NT2/D1 (cell line): ENCODE data around the gene HAGHL.

Experiments used
- DNase-seq: peaks from one replicate; pipeline ENCODE4 v3.0.0-alpha.2; 2011; ENCODE audit warnings: low read depth, low spot score
- H3K27me3 ChIP-seq: 2 replicates; pipeline ENCODE4 v1.6.0; 2011; ENCODE audit warnings: mild to moderate bottlenecking; ENCODE audit not compliant: insufficient read length, insufficient read depth
- H3K36me3 ChIP-seq: 2 replicates; pipeline ENCODE4 v1.6.1; 2011; ENCODE audit warnings: mild to moderate bottlenecking, low read length, mixed read lengths; ENCODE audit not compliant: insufficient read depth, insufficient read length
- H3K4me1 ChIP-seq: 2 replicates; pipeline ENCODE4 v1.5.1; 2011; ENCODE audit not compliant: insufficient read depth, insufficient read length
- H3K4me3 ChIP-seq: 2 replicates; pipeline ENCODE4 v1.5.1; 2011; ENCODE audit warnings: low read depth; ENCODE audit not compliant: insufficient read length
- H3K9ac ChIP-seq: 2 replicates; pipeline ENCODE4 v1.6.0; 2011; ENCODE audit warnings: low read depth; ENCODE audit not compliant: insufficient read length
- H3K9me3 ChIP-seq: 2 replicates; pipeline ENCODE4 v1.5.1; 2011; ENCODE audit warnings: mild to moderate bottlenecking, low read length; ENCODE audit not compliant: insufficient read depth
- SUZ12 ChIP-seq: IDR thresholded peaks from 2 replicates; pipeline ENCODE4 v1.6.1; 2011; ENCODE audit not compliant: insufficient read length, insufficient read depth; ENCODE audit errors: extremely low read depth
- YY1 ChIP-seq: IDR thresholded peaks from 2 replicates; pipeline ENCODE4 v1.6.1; 2011; ENCODE audit not compliant: insufficient read length, insufficient read depth
- ZNF274 ChIP-seq: IDR thresholded peaks from 2 replicates; pipeline ENCODE4 v1.6.1; 2011; ENCODE audit warnings: mild to moderate bottlenecking, low read depth, low read length

The HAGHL gene

DNA sequence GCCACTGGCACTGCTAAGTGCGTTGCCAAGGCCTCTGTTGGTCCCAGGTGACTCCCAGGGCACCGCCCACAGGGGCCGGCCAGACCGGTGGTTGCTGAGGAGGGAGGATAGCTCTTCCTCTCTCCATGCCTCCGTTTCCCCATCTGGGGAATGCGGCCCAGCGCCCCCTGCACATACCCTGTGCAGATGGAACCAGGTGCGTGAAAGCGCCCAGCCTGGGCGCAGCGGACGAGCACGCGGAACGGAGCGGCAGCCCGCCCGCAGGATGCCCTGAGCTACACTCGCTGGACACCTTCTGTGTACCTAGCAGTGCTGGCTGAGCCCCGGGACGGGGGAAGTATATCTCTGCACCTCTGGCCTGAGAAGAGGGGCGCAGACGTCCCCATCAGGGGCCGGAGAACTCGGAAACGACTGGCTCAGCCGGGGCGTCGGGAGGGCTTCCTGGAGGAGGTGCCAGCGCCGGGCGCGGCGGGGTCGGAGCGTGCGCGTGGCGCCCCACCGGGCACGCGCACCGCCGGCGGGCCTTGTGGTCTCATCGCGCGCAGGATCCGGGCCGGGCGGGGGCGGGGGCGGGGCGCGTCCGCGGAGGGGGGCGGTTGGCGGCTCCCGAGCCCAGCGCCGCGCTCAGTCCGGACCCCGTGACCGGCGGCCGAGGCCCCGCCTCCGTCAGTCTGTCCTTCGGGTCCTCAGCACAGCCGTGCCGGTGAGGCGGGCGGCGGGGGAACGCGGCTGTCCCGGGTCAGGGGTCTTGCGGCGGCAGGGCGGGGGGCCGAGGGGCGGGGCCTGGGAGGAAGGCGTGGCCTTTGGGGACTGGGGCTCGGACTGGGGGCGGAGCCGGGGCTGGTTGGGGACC is at the start of gene HAGHL, which contains the start of gene CCDC78:
HAGHL (plus strand) TSS at position 669 of the 853 bp plus-strand sequence. CDS start 404 bp downstream, outside the sequence.
CCDC78 (minus strand) TSS at position 6 of the 853 bp plus-strand sequence. CDS start 76 bp downstream, outside the sequence.
- Histone ChIP-seq H3K9me3 (no peaks in the 10 kb centered on the region; the same call in 1 of the 2 replicates), H3K4me1 (peaks cover 24% of the 10 kb centered on the region), H3K36me3 (peaks cover 39% of the 10 kb centered on the region), H3K27me3 (peaks cover 6% of the 10 kb centered on the region), H3K9ac (peak within 1 kb of the TSS; percentile 96), H3K4me3 (peak within 1 kb of the TSS; percentile 91)
- TF ChIP-seq SUZ12 (no peak), ZNF274 (no peak), YY1 (no peak)
- peak; percentile 62 for DNase-seq

GRCh38 chr16:677316-678190 is 49.4 kb upstream of the HAGHL start:
- peaks cover 31% of the 10 kb centered on the region for H3K4me1 ChIP-seq
- H3K27me3 ChIP-seq, result peaks cover 11% of the 10 kb centered on the region
- no peak for DNase-seq
- no peak overlapping the region for H3K4me3 ChIP-seq
- no peak for TF ChIP-seq YY1
- TF ChIP-seq SUZ12, result no peak
- no peak for TF ChIP-seq ZNF274
- H3K9me3 ChIP-seq, result no peaks in the 10 kb centered on the region
- H3K36me3 ChIP-seq, result peaks cover 41% of the 10 kb centered on the region
- no peak overlapping the region for H3K9ac ChIP-seq

GRCh38 chr16:678209-678857 is 48.6 kb upstream of the HAGHL start:
- Histone ChIP-seq H3K36me3 (peaks cover 41% of the 10 kb centered on the region), H3K4me1 (peaks cover 39% of the 10 kb centered on the region), H3K9me3 (no peaks in the 10 kb centered on the region), H3K9ac (peak overlapping the region; percentile 63), H3K27me3 (peaks cover 11% of the 10 kb centered on the region), H3K4me3 (no peak overlapping the region)
- TF ChIP-seq ZNF274 (no peak), SUZ12 (no peak), YY1 (no peak)
- DNase-seq, result no peak

- no peaks in the 10 kb centered on the region for H3K9me3 ChIP-seq
- H3K36me3 ChIP-seq, result peaks cover 34% of the 10 kb centered on the region
- peak overlapping the region; percentile 55 for H3K4me3 ChIP-seq
- H3K4me1 ChIP-seq, result peaks cover 40% of the 10 kb centered on the region
- H3K9ac ChIP-seq, result peak overlapping the region; percentile 90
- no peak for TF ChIP-seq YY1
- no peak for TF ChIP-seq ZNF274
- no peak for TF ChIP-seq SUZ12
- peaks cover 11% of the 10 kb centered on the region for H3K27me3 ChIP-seq
- DNase-seq, result no peak
Measured at GRCh38 chr16:678858-679813, 47.8 kb upstream of the HAGHL start.

GRCh38 chr16:679814-680624 is 46.9 kb upstream of the HAGHL start, which contains the start of gene STUB1:
Gene STUB1 (plus strand): TSS chr16:680410. CDS start chr16:680526, 116 bp downstream.
- DNase-seq, result peak; percentile 78
- Histone ChIP-seq H3K4me1 (peaks cover 33% of the 10 kb centered on the region), H3K36me3 (peaks cover 33% of the 10 kb centered on the region), H3K9ac (peak within 1 kb of the TSS; percentile 98), H3K27me3 (peaks cover 11% of the 10 kb centered on the region), H3K4me3 (peak within 1 kb of the TSS; percentile 93), H3K9me3 (no peaks in the 10 kb centered on the region)
- TF ChIP-seq ZNF274, result no peak
- no peak for TF ChIP-seq YY1
- TF ChIP-seq SUZ12, result no peak
